Right lobe of liver (tissue), 6 donors: ENCODE data around the gene SNCAIP. TPM values are rescaled to one million over a fixed set of nuclear protein-coding genes. Genes with fewer than 3 reads are reported as not detected.

Experiments
- ATAC-seq, 4 donors: fragments of 200-7000 bp; cut with Tn5 transposase; one replicate each; pipeline ENCODE4 v1.9.1; 2020; ENCODE audit warnings: mild to moderate bottlenecking in 4 of 4, moderate library complexity in 4 of 4
- DNase-seq, 3 donors: peaks; one replicate each; pipeline ENCODE4 v3.0.0-alpha.2; 2020
- H3K27ac ChIP-seq, 3 donors: fragments of 200-600 bp; one replicate each; pipeline ENCODE4 v1.8.0; 2022
- H3K27me3 ChIP-seq, 2 donors: fragments of 200-600 bp; one replicate each; pipeline ENCODE4 v1.8.0; 2022
- H3K36me3 ChIP-seq, 4 donors: fragments of 200-600 bp; sonication (generic) in 1 of 4; one replicate each; pipeline versions ENCODE4 v1.5.1 to v1.8.0; 2017 to 2022; ENCODE audit warnings: control low read depth in 1 of 4
- H3K4me1 ChIP-seq, 4 donors: fragments of 200-600 bp; sonication (generic) in 1 of 4; one replicate each; pipeline versions ENCODE4 v1.5.1 to v1.8.0; 2017 to 2022; ENCODE audit warnings: control low read depth in 1 of 4
- H3K4me3 ChIP-seq, 3 donors: fragments of 200-600 bp; one replicate each; pipeline ENCODE4 v1.8.0; 2022
- H3K9me3 ChIP-seq, 4 donors: fragments of 200-600 bp; sonication (generic) in 1 of 4; one replicate each; pipeline versions ENCODE4 v1.5.1 to v1.8.0; 2017 to 2022; ENCODE audit warnings: control low read depth in 1 of 4
- CTCF ChIP-seq, 4 donors: fragments of 200-600 bp in 3 of 4; fragments of 450-650 bp in 1 of 4; IDR thresholded peaks; one replicate each; pipeline versions ENCODE4 v1.5.1 to v1.8.0; 2016 to 2022; ENCODE audit warnings: antibody characterized with exemption in 4 of 4, mild to moderate bottlenecking in 2 of 4
- POLR2A ChIP-seq: fragments of 450-650 bp; IDR thresholded peaks from one replicate; pipeline ENCODE4 v1.6.1; 2017; ENCODE audit warnings: antibody characterized with exemption, mild to moderate bottlenecking
- WGBS: methylation state at CpG from one replicate; pipeline ENCODE4 v1.1.6; 2018; ENCODE audit warnings: low coverage, low lambda C conversion rate; ENCODE audit not compliant: insufficient coverage; ENCODE audit errors: missing lambda C conversion rate; 5-methylcytosine and 5-hydroxymethylcytosine counted together
- intact Hi-C, 2 donors: fragments of 100-400 bp; cut with DNase I; formaldehyde crosslinking; loops; one replicate each; pipeline versions ENCODE4 v1.11.2 to v1.14.1; 2022
- long read RNA-seq: library from polyadenylated mRNA; unstranded; transcript quantifications from one replicate; pipeline ENCODE4 v2.0.0, GENCODE V29; 2019
- total RNA-seq, 6 experiments: library from RNA; depleted of rRNA in 2 of 6; stranded (reverse); fragments of >200 nt in 2 of 6; fragmentation: NEBNext Ultra II Directional in 3 of 6; extraction: Animal tissue kit (Norgen Biotek cat#: 25700) in 3 of 6; gene quantifications; one replicate each; pipeline versions ENCODE4 v1.1.0 to v1.2.4, GENCODE V29; 2016 to 2023
- donor health status: DM: no; HTN: yes; CAD: no.
- donor health status: DM: no; HTN: no; CAD: no.
- donor health status: DM: no; HTN: no; CAD: no.
- donor health status: DM: no; HTN: yes; CAD: no.
- donor health status: DM: no; HTN: yes; CAD: no.

Gene SNCAIP
- total RNA-seq = under 1 TPM in 5 of 6 experiments, not detected in 1; 0.19 to 0.65 (median 0.32) TPM
- long read RNA-seq = 0 reads

DNA sequence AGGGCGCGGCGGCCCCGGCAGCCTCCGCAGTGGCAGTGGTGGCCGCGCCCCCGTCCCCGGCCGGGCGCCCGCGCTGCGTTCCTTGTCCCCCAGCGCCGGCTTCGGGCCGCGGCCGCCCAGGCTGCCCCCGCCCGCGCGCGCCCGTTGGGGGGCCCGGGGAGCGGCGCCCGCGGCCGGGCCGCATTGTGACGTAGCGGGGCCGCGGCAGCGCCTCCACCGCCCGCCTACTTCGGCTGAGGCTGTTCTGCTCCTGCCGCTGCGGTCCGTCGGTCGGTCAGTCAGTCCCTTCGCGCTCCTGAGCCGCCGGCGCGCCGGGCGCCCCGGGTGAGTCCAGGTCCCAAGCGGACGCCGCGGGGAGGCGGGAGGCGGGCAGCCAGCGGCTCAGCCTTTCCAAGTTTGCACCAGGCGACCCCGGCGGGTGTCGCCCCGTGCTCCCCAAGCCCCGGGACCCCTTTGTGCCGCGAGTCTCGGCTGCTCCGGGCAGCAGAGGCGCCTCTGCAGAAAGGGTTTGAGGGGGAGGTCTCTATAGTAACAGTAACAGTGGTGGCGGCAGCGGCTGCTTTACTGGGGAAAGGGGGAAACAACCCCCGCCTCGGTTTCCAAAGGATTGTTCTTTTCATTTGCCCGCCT, at the start of gene SNCAIP:
SNCAIP (plus strand) TSS at position 277 of the 630 bp plus-strand sequence. CDS start 78,898 bp downstream, outside the sequence.
- H3K27me3 ChIP-seq = no peaks in the 10 kb centered on the region
- H3K27ac ChIP-seq = no peak within 1 kb of the TSS
- intact Hi-C loops = no loop called here
- DNase-seq = peak; percentile 50 to 66 (median 55)
- H3K9me3 ChIP-seq = no peaks in the 10 kb centered on the region
- H3K4me1 ChIP-seq = peaks cover 0 to 14% (median 5%) of the 10 kb centered on the region in 4 donors
- H3K4me3 ChIP-seq = peak within 1 kb of the TSS; percentile 25 to 46 (median 33)
- H3K36me3 ChIP-seq = no peaks in the 10 kb centered on the region
- TF ChIP-seq POLR2A = no peak
- TF ChIP-seq CTCF (IDR thresholded peaks at IDR 0.05) = no peak
- peak; percentile 85 to 89 (median 86) for ATAC-seq
- WGBS = 0% methylated on average over 5 of the region's 78 CpGs

DNA sequence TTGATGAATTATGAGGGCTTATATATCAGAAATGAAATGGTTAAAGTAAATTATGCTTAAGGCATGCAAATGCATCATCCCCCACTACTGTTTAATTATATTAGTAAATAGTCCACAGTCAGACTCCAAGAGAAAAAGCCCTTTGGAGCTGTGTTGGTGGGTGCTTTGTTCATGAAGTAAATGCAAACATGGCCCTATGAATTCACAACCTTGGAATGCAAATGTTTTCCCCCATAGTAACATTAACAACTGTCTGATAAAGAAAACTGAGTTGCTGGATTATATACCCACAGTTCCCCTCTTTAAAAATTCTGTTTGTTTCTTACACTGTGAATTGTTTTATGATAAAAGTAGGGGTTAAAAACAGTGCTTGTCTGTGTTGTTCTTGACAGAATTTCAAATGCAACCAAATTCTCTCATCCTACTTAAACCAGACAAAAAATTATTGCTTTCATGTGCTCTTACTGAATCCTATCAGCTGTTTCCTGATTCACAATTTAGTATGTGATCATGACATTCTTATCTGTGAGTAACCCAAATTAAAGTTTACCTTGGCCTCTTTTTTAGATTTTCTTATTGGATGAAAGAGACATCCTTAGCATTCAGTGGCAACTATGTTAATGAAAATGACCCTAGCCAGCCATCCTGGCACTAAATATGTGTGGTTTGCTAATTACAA, 48.5 kb upstream of the SNCAIP start:
- H3K27ac ChIP-seq = no peak overlapping the region
- H3K27me3 ChIP-seq = no peaks in the 10 kb centered on the region
- ATAC-seq = no peak
- TF ChIP-seq POLR2A = no peak
- TF ChIP-seq CTCF (IDR thresholded peaks at IDR 0.05) = no peak
- H3K9me3 ChIP-seq = no peaks in the 10 kb centered on the region
- no peak overlapping the region for H3K4me3 ChIP-seq
- DNase-seq = no peak
- intact Hi-C loops = no loop called here
- no peaks in the 10 kb centered on the region for H3K4me1 ChIP-seq
- H3K36me3 ChIP-seq = no peaks in the 10 kb centered on the region

GRCh38 chr5:122264610-122265009, 47.4 kb upstream of the SNCAIP start:
- intact Hi-C loops = no loop called here
- H3K9me3 ChIP-seq = no peaks in the 10 kb centered on the region
- ATAC-seq (no peak), DNase-seq (no peak)
- no peak overlapping the region for H3K4me3 ChIP-seq
- H3K27ac ChIP-seq = no peak overlapping the region
- H3K4me1 ChIP-seq = no peaks in the 10 kb centered on the region
- no peaks in the 10 kb centered on the region for H3K27me3 ChIP-seq
- H3K36me3 ChIP-seq = no peaks in the 10 kb centered on the region
- TF ChIP-seq CTCF (IDR thresholded peaks at IDR 0.05) (no peak), POLR2A (no peak)

GRCh38 chr5:122267185-122267584, 44.9 kb upstream of the SNCAIP start:
- intact Hi-C loops = no loop called here
- H3K4me3 ChIP-seq = no peak overlapping the region
- H3K36me3 ChIP-seq = no peaks in the 10 kb centered on the region
- DNase-seq (no peak), ATAC-seq (no peak)
- H3K27ac ChIP-seq = no peak overlapping the region
- H3K4me1 ChIP-seq = no peaks in the 10 kb centered on the region
- H3K9me3 ChIP-seq = no peaks in the 10 kb centered on the region
- WGBS = no CpG with 5 or more reads among the region's 6 CpGs
- no peaks in the 10 kb centered on the region for H3K27me3 ChIP-seq
- TF ChIP-seq POLR2A (no peak), CTCF (IDR thresholded peaks at IDR 0.05) (no peak)
